Brain microvascular endothelial cell (primary cell): ENCODE results near the gene NEU4.
"Not testable (repeated sequence)": the region's sequence is repeated elsewhere in the genome, so short reads cannot be mapped to it uniquely, and the experiment has no call there.

ENCODE experiments used
- DNase-seq: peaks from one replicate; pipeline ENCODE4 v3.0.0-alpha.2; 2020
- H3K27ac ChIP-seq: fragments of 250-450 bp; sonication (Bioruptor Pico); 2 replicates; pipeline ENCODE4 v1.5.1; 2020; ENCODE audit warnings: mild to moderate bottlenecking, moderate library complexity
- H3K27me3 ChIP-seq: fragments of 250-450 bp; sonication (Bioruptor Pico); replicated peaks from 2 replicates; pipeline ENCODE4 v1.5.1; 2020; ENCODE audit warnings: mild to moderate bottlenecking
- H3K36me3 ChIP-seq: fragments of 250-450 bp; sonication (Bioruptor Pico); replicated peaks from 2 replicates; pipeline ENCODE4 v1.5.1; 2020; ENCODE audit warnings: mild to moderate bottlenecking
- H3K4me3 ChIP-seq: 2 replicates; pipeline ENCODE4 v1.5.1; 2011; ENCODE audit warnings: low read depth, mild to moderate bottlenecking, control low read depth, low read length, moderate library complexity
- CTCF ChIP-seq: IDR thresholded peaks from 2 replicates; pipeline ENCODE4 v1.5.1; 2011; ENCODE audit warnings: low read depth, mild to moderate bottlenecking, moderate library complexity, low read length, control low read depth, inconsistent platforms; ENCODE audit errors: missing control alignments
- in situ Hi-C: cut with HindIII; loops from 2 replicates; pipeline ENCODE4 v1.10.0; 2017; ENCODE audit warnings: low sequenced_read_pairs, low pct_ligation_motif_present

Gene NEU4

GRCh38 chr2:241797441-241798080 is 11.4 kb upstream of the NEU4 start:
- DNase-seq: no peak
- H3K27me3 ChIP-seq: no peaks in the 10 kb centered on the region
- no peaks in the 10 kb centered on the region for H3K36me3 ChIP-seq
- no peak for TF ChIP-seq CTCF
- H3K27ac ChIP-seq: no peak overlapping the region
- H3K4me3 ChIP-seq: no peak overlapping the region
- in situ Hi-C loops: no loop called here

GRCh38 chr2:241798081-241798630 is 10.8 kb upstream of the NEU4 start:
- Histone ChIP-seq H3K27ac (no peak overlapping the region), H3K27me3 (no peaks in the 10 kb centered on the region), H3K4me3 (no peak overlapping the region), H3K36me3 (no peaks in the 10 kb centered on the region)
- no peak for DNase-seq
- no peak for TF ChIP-seq CTCF
- in situ Hi-C loops: no loop called here

GRCh38 chr2:241798631-241799521 is 10.1 kb upstream of the NEU4 start:
- H3K27ac ChIP-seq: no peak overlapping the region
- DNase-seq: no peak
- in situ Hi-C loops: no loop called here
- no peaks in the 10 kb centered on the region for H3K36me3 ChIP-seq
- no peaks in the 10 kb centered on the region for H3K27me3 ChIP-seq
- no peak overlapping the region for H3K4me3 ChIP-seq
- TF ChIP-seq CTCF: no peak

GRCh38 chr2:241799522-241800197 is 9.3 kb upstream of the NEU4 start:
- Histone ChIP-seq H3K36me3 (no peaks in the 10 kb centered on the region), H3K4me3 (no peak overlapping the region), H3K27ac (no peak overlapping the region), H3K27me3 (no peaks in the 10 kb centered on the region)
- no peak for TF ChIP-seq CTCF
- DNase-seq: no peak
- in situ Hi-C loops: no loop called here

DNA sequence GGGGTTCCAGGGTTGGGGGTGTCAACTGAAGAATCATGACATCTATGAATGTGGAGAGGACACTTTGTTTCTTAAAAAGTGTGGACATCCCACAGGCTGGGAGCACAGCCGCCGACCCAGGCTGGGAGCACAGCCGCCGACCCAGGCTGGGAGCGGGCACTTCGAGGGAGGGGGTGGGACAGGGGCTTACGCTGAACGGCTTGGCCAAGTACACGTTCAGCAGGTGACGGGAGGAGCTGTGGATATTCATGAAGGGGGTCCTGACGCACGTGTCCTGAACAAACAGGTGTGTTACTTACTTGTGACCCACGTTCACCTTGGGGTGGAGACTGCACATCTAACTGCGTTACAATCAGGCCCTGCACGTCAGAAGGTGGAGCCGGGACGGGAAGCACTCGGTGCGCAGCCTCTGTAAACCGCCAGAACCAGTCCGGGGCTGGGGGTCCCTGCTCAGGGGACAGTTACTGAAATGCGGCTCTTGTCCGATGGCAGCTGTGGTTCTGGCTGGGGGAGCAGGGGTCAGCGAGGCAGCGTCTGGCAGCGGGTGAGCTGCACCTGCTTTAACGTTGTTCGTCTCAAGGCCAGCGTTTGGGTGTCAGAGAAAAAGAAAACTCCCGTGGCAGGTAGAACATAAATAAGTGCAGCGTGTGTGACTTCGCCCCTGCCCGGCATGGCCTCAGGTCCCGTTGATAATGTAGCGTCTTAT is 8.6 kb upstream of the NEU4 start:
- H3K27ac ChIP-seq, in situ Hi-C loops, H3K36me3 ChIP-seq, DNase-seq, H3K4me3 ChIP-seq, H3K27me3 ChIP-seq: not testable (repeated sequence)
